ENCODE data around the gene COL25A1.

- no peak for TF ChIP-seq CTCF (IDR thresholded peaks at IDR 0.05)
- TF ChIP-seq TCF7L2 (IDR thresholded peaks at IDR 0.05; ENCODE audit: low read depth, low read length) = no peak
- TF ChIP-seq REST (IDR thresholded peaks at IDR 0.05; ENCODE audit: insufficient read depth in 1 of 2, low read depth in 2 of 2, low read length in 1 of 2) = no peak
These were observed 269.8 kb downstream of the COL25A1 start for GRCh38 chr4:109032671-109033070.

All from Panc1 (cell line).